GM23248 (cell line): ENCODE results near the gene NCK2.

Source experiments
- EZH2 ChIP-seq: fragments of 200-600 bp; sonication (generic); IDR thresholded peaks from 2 replicates; pipeline ENCODE4 v1.6.1; 2018; ENCODE audit warnings: antibody characterized with exemption, mild to moderate bottlenecking; ENCODE audit not compliant: insufficient read depth, poor library complexity, severe bottlenecking
- EZH2phosphoT487 ChIP-seq: fragments of 200-600 bp; sonication (generic); IDR thresholded peaks from 2 replicates; pipeline ENCODE4 v1.6.1; 2018; ENCODE audit warnings: antibody characterized with exemption, moderate library complexity, mild to moderate bottlenecking, low read depth; ENCODE audit not compliant: insufficient read depth

DNA sequence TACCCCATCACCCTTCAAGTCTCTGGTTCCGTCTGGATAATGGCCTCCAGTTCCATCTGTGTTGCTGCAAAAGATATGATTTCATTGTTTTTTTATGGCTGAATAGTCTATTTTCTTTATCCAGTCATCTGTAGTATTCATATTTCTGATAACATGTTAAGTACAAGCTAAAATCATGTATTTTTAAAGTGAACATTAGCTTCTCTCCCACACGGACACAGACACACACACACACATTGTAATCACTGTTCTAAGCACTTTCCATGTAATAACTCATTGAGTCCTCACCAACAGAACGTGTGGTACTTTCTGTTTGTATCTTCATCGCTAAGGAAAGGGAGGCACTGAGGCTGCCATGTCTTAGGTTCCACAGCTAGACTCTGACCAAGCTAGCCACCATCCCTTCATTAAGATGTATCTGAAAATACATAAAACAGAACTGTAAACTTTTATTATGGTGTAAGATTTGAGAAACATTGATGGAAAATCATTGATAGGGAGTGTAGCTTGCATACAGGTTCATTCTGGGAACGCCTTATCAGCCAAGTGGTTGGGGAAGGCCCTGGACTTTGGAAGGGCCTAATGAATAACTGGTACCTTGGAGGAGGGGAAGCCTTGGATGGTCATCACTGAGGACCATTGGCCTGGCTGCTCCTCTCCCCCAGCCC is 8.1 kb downstream of the NCK2 start:
- TF ChIP-seq EZH2 (no peak), EZH2phosphoT487 (no peak)
